Suppressor macrophage treated with lipopolysaccharide for 1 hour (primary cell): ENCODE results near the gene CCDC201.
A peak's percentile ranks its signal among the peaks of the same experiment; 100 is the strongest.

ENCODE experiments used
- DNase-seq, 3 donors: peaks; one replicate each; pipeline ENCODE4 v3.0.0-alpha.2; 2020 to 2022

The CCDC201 gene

GRCh38 chr7:45873035-45873354 is at the start of gene CCDC201:
Gene CCDC201, minus strand, starts transcription at chr7:45873082. Its CDS starts 75 bp downstream, at chr7:45873007.
- DNase-seq, result no peak

DNA sequence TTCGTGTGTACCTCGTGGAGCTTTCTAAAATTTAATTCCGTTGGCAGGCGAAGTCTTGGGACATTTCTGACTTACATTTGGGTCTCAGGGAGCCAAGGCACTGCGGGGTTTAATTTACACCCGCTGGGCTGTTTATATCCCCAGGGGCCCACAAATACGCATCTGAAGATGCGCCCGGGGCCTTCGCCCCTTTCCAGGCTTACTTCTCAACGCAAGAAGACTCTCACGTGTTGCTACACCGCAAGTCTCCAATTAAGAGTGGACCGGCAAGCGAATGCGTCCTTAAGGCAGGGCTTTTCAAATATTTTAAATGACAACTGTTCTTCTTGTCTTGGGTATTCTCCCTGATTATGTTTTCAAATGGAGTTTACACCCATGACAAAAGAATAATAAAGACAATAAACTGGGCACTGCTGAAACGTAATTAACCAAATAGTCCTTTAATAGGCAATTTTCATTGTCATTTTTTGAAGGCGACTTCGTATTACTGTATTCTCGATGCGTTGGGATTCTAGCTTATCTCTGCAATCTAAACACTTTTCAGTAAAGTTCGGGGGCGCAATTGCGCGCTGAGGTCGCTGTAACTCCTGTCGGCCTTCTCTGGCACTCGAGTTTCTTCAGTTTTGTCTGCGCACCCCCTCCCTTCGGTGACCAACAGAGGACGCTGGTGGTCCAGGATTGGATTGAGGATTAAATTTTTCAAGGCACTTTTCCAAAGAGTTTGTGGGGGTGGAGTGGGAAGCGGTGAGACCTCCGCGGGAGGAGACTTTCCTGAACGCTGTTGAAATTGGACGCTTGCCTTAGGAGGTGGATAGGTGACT is 49.0 kb upstream of the CCDC201 start:
- no peak for DNase-seq

GRCh38 chr7:45921381-45921698 is 48.5 kb upstream of the CCDC201 start:
- DNase-seq, result no peak

DNA sequence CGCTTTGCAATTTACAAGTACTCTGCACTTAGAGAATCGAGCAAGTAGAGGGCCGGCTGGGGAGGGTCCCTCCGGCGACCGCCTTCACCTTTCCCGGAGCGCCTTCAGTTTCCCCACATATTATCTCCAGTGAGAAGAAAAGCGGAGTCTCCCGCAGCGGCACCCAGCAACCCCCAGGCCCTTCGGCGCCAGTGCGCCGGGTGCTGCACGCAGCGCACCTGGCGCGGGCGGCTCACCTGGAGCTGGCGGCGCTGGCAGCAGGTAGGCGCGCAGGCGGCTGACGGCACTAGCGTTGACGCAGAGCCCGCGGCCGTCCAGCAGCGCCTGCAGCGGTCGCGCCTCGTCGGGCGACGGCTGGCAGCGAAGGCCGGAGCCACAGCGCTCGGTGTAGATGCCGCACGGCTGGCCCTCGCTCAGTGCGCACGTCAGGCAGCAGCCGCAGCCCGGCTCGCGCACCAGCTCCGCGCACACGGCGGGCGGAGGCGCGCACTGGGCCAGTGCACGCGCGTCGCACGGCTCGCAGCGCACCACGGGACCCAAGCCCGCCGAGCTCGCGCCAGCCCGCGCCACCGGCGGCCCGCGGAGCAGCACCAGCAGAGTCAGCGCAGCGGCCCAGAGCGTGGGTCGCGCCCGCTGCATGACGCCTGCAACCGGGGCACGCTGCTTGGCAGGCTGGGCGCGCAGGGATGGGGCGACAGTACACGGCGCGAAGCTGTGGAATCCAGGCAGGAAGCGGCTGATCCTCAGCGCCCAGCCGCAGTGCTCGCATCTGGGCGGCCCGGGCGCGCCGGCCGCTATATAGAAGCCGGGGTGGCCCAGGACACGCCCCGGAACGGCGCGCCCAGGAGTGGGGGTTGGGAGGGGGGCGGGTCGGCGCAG is 47.9 kb upstream of the CCDC201 start, which contains the start of gene IGFBP3:
Gene IGFBP3 (minus strand): TSS at position 771 of the 879 bp plus-strand sequence. CDS start 132 bp downstream, at position 639.
- DNase-seq, result peak in 1 of 3 donors; percentile 15

DNA sequence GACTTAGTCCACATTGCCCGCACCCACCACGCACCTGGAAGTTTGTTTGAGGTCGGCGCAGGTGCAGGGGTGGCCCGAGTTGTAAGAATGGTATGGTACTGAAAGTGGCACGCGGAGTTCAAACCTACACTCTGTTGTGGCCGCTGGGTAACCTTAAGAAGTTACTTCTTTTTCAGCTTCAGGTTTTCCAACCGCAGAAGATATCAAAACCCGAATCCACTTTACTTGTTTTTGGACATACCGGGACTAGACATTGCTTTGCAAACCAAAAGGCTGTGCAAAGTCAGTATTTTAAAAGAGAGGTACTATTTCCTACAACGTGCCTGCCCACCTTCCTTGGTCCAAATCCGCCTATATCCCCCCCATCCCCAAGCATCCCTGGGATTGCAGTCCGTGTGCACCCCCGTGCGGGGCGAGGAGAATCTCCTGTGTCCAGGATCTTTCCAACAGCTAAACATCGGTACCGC is 47.1 kb upstream of the CCDC201 start:
- DNase-seq, result no peak

DNA sequence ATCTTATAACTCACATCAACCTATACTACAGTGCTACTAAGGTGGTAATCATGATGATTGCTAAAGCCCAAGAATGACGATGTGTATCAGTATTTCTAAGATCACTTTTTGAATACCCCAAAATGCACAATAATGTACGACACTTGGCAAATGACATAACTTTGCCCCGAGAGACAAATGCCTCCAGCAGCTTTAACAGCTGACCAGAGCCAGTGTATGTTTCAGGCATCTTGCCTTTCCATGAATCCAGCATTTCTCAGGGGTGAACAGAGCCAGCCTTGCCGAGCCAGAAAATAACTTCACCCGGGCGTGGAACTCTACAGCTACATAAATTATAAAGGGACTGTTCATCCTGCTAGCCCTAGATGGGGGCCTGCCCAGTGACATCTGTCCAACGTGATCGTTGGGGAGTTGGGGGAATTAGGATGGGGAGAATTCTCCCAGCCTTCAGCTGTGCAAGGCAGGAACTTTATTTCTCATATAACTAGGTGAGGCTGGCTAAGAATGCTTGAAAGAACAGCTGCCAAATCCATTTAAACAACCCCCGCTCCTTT is 46.4 kb upstream of the CCDC201 start:
- no peak for DNase-seq

GRCh38 chr7:45918556-45918955 is 45.7 kb upstream of the CCDC201 start:
- DNase-seq, result no peak

GRCh38 chr7:45917658-45918057 is 44.8 kb upstream of the CCDC201 start:
- DNase-seq, result peak; percentile 65 to 89 (median 80)

DNA sequence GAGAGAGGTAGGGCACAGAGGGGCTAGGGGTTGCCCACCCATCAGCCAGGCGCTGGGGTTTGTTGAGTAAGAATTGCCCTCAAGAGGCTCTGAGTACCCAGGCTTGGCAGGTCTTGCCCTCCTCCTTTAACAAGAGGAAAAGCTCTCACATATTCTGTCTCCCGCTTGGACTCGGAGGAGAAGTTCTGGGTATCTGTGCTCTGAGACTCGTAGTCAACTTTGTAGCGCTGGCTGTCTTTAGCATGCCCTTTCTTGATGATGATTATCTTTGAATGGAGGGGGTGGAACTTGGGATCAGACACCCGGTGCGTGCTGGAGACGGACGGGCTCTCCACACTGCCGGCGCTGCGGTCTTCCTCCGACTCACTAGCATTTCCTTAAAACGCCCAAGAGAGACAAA is 44.2 kb upstream of the CCDC201 start:
- no peak for DNase-seq

GRCh38 chr7:45915606-45916005 is 42.7 kb upstream of the CCDC201 start:
- peak; percentile 16 to 60 (median 34) for DNase-seq

GRCh38 chr7:45914911-45915310 is 42.0 kb upstream of the CCDC201 start:
- DNase-seq, result peak in 1 of 3 donors; percentile 17

- DNase-seq, result no peak
Measured at GRCh38 chr7:45912972-45913371, 40.1 kb upstream of the CCDC201 start.

- DNase-seq, result no peak
Measured at GRCh38 chr7:45911311-45911710, 38.4 kb upstream of the CCDC201 start.

GRCh38 chr7:45910855-45911254 is 38.0 kb upstream of the CCDC201 start:
- no peak for DNase-seq

GRCh38 chr7:45909561-45909960 is 36.7 kb upstream of the CCDC201 start:
- no peak for DNase-seq

DNA sequence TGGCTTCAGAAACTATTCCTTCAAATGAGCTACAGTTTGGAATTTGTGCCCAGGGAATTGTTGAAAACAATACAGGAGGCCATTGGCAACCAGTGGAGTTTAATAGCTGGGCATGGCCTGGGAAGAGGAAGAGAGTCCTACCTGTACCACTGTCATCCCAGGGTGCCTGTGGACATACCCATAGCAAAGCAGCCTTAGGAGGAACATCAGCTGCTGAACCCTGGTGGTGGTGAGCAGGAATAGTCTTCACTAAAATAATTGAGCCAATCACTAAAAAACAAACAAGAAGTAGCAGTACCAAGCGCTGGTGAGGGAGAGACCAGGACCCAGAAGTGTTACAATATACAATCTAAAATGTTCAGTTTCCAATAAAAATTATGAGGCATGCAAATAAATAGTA is 29.9 kb upstream of the CCDC201 start:
- DNase-seq, result no peak

GRCh38 chr7:45901566-45901965 is 28.7 kb upstream of the CCDC201 start:
- DNase-seq, result no peak

GRCh38 chr7:45898222-45898621 is 25.3 kb upstream of the CCDC201 start:
- DNase-seq, result no peak

- DNase-seq, result no peak
Measured at GRCh38 chr7:45897042-45897690, 24.3 kb upstream of the CCDC201 start.

GRCh38 chr7:45894665-45895062 is 21.8 kb upstream of the CCDC201 start:
- DNase-seq, result no peak

DNA sequence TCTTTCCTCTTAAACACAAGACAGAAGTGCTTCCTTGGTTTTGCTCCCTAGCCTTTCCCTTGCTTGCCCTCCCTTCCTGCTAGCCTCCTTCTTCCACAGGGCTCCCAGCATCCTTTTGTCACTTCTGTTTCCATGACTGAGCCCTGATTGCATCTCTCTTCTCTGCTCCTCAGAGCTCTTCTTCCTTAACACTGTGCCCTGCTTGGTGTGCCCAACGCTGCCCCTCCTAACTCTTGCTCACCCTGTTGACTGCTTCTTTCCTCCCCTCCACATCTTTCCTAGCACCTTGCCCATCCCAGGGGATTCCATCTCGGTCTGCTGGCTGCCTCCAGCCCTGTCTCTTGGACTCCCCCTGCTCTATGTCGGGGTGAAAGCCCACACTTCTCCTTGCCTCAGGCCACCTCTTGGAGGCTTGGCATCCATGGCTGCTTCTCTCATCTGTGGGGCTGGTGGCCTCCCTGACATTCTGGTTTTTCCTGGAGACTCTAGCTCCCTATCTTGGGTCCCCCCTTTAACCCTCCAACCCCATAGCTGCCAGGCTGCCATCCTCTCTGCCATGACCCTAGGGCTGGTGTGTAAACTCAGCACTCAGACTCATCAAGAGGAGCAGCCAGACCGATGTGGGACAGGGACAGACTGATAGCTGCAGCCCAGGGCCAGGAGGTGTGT is 21.2 kb upstream of the CCDC201 start:
- no peak for DNase-seq

DNA sequence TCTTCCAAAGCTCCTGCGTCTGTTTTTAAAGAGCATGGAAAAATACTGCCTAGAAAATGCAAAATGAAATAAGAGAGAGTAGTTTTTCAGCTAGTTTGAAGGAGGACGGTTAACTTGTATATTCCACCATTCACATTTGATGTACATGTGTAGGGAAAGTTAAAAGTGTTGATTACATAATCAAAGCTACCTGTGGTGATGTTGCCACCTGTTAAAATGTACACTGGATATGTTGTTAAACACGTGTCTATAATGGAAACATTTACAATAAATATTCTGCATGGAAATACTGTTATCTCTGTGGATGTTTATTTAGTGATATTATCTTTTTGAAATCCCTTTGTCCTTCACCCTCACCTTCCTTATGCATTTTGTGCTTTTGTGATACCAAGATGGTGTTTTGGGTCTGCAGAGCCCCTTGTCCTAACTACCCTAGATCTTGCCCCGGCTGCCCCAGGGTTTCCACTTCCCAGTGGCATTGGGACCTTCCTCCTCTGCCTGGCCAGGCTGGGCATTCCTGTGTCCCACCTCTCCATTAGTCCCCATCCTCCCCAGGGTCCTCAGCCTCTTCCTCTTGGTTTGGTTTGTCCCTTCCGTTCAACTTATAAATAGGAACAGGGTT is 20.6 kb upstream of the CCDC201 start:
- DNase-seq, result no peak
